Endothelial cell (in vitro differentiated cells): ENCODE measurements around the gene TUBGCP3. TPM values are rescaled to one million over a fixed set of nuclear protein-coding genes. Genes with fewer than 3 reads are reported as not detected.

ENCODE experiments used
- DNase-seq: peaks from one replicate; pipeline ENCODE4 v3.0.0; 2021; ENCODE audit warnings: low spot score
- H3K27ac Mint-ChIP-seq: one replicate; pipeline ENCODE4 v1.8.0; 2021; ENCODE audit warnings: mixed read lengths, inconsistent platforms; ENCODE audit not compliant: unreplicated experiment
- H3K27me3 Mint-ChIP-seq: one replicate; pipeline ENCODE4 v1.8.0; 2021; ENCODE audit warnings: mild to moderate bottlenecking, moderate library complexity, mixed read lengths, inconsistent platforms; ENCODE audit not compliant: unreplicated experiment
- H3K36me3 Mint-ChIP-seq: one replicate; pipeline ENCODE4 v1.8.0; 2021; ENCODE audit warnings: mild to moderate bottlenecking, low read depth, mixed read lengths, inconsistent platforms; ENCODE audit not compliant: unreplicated experiment
- H3K4me1 Mint-ChIP-seq: one replicate; pipeline ENCODE4 v1.8.0; 2021; ENCODE audit warnings: mild to moderate bottlenecking, mixed read lengths, inconsistent platforms; ENCODE audit not compliant: unreplicated experiment
- H3K4me3 Mint-ChIP-seq: one replicate; pipeline ENCODE4 v1.8.0; 2021; ENCODE audit warnings: mild to moderate bottlenecking, mixed read lengths, inconsistent platforms; ENCODE audit not compliant: unreplicated experiment
- H3K9me3 Mint-ChIP-seq: one replicate; pipeline ENCODE4 v1.8.0; 2021; ENCODE audit warnings: mixed read lengths, inconsistent platforms; ENCODE audit not compliant: unreplicated experiment
- CTCF ChIP-seq: fragments of 200-600 bp; sonication (generic); IDR thresholded peaks from one replicate; pipeline ENCODE4 v1.5.0; 2021; ENCODE audit warnings: antibody characterized with exemption; ENCODE audit not compliant: unreplicated experiment
- total RNA-seq: library from RNA; stranded (reverse); fragmentation: NEBNext Ultra II Directional; extraction: Animal tissue kit (Norgen Biotek cat#: 25700); gene quantifications from one replicate; pipeline ENCODE4 v1.2.1, GENCODE V29; 2021; ENCODE audit not compliant: unreplicated experiment

TUBGCP3 gene
- total RNA-seq, 1 donor from 2014 or later, result 26.8 TPM

DNA sequence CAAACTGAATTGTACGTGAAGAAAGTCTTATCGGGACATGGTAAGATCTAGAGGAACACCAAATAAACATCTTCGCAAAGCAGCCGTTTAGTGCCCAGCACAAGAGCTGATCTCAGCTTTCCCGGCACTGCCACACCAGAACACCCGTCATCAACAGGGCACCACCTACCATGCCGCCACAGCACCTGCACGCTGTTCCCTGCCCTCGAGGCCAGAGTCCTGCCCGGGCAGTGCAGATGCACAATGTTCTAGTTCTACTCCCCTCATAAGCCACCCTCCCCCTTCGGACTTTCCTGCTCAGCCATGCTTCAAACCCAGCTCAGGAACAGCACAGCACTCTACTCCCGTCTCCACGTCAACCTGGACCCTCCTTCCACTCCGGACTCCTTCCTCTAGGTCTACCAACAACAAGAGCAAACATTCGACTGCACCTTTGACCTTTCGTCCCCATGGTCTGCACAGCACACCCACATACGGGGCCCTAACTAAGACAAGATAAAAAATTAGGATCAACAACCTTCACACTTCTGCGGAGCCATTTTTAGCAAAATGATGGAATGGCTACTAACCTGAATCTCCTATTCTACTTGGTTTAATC is 25.1 kb downstream of the TUBGCP3 start:
- DNase-seq, result no peak
- Mint-ChIP-seq H3K27me3 (peaks cover 4% of the 10 kb centered on the region), H3K4me1 (peaks cover 21% of the 10 kb centered on the region), H3K27ac (peak overlapping the region; percentile 11), H3K36me3 (peaks cover 19% of the 10 kb centered on the region), H3K9me3 (no peaks in the 10 kb centered on the region), H3K4me3 (peak overlapping the region; percentile 16)
- no peak for TF ChIP-seq CTCF

GRCh38 chr13:112562254-112562653 is 25.7 kb downstream of the TUBGCP3 start:
- no peak for DNase-seq
- Mint-ChIP-seq H3K9me3 (no peaks in the 10 kb centered on the region), H3K4me1 (peaks cover 21% of the 10 kb centered on the region), H3K36me3 (peaks cover 18% of the 10 kb centered on the region), H3K4me3 (no peak overlapping the region), H3K27ac (peak overlapping the region; percentile 64), H3K27me3 (peaks cover 4% of the 10 kb centered on the region)
- no peak for TF ChIP-seq CTCF

DNA sequence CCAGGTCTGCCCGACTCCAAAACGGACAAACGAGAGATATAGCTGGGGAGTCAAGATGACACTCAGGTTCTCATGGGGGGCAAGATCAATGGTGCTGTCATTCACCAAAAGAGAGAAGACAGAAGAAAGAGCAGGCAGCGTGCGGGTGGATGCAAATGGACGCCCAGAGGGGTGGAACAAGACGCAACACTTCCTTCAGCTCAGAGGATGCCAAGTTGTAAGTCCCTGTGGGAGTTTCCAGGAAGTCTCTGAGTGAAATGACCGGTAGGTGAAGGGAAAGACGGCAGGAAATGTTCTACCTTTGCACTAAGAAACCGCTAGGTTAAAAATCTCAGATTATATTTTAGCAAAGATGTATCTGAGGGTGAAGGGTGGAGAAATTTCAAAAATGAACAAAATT is 26.5 kb downstream of the TUBGCP3 start:
- H3K4me3 Mint-ChIP-seq, result no peak overlapping the region
- H3K27ac Mint-ChIP-seq, result peak overlapping the region; percentile 64
- DNase-seq, result no peak
- H3K4me1 Mint-ChIP-seq, result peaks cover 21% of the 10 kb centered on the region
- TF ChIP-seq CTCF, result no peak
- no peaks in the 10 kb centered on the region for H3K9me3 Mint-ChIP-seq
- H3K27me3 Mint-ChIP-seq, result peaks cover 4% of the 10 kb centered on the region
- peaks cover 16% of the 10 kb centered on the region for H3K36me3 Mint-ChIP-seq

DNA sequence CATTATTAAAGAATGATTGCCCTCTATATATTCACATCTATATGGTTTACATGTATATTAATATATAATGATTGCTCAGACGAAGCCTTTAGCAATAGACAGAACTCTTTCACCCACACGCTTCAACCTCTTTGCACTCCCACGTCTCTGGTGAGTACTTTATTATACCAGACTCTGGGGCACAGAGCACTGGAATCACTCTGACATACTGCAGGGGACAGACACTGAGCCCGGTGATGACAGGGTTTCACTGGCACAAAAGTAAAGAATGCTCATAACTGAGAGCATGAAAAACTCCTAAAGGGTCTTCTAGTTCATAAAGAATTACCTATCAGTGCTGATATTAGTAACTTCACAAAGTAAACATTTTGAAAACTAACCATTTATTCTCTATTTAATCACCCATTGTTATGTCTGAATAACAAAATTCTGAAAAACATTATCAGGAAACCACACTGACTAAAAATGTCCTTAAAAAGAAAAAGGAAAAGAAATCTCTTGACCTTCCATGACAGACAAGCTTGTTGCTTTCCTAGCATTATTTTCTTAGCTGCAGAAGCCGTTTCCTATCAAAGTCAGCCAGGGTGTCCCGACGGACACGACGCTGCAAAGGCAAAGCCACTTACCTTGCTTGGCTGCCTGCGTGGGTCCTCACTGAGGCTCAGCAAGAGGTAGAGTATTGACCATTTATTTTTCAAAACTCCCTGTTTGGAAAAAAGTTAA is 29.1 kb downstream of the TUBGCP3 start:
- peaks cover 32% of the 10 kb centered on the region for H3K36me3 Mint-ChIP-seq
- H3K9me3 Mint-ChIP-seq, result no peaks in the 10 kb centered on the region
- no peak overlapping the region for H3K4me3 Mint-ChIP-seq
- no peak for TF ChIP-seq CTCF
- no peak overlapping the region for H3K27ac Mint-ChIP-seq
- DNase-seq, result no peak
- H3K4me1 Mint-ChIP-seq, result peaks cover 21% of the 10 kb centered on the region
- peaks cover 4% of the 10 kb centered on the region for H3K27me3 Mint-ChIP-seq

DNA sequence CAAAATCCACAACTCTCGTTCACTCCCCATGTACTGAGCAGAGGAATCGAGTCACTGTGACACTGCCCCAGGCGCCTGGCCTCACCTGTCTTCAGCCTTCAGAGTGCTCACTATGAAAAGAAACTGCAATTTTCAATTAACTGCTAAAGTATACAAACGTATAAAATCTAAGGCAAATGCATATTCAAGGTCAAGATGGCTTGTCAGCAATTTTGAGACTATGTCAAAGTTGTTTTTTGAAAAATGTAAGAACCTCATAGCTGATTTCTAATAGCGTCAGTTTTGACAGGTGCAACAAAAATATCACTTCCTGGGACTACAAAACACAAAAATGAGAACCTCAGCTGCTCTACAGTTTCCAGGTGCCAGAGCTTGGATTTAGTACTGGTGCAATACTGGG is 31.4 kb downstream of the TUBGCP3 start:
- no peaks in the 10 kb centered on the region for H3K9me3 Mint-ChIP-seq
- DNase-seq, result no peak
- peaks cover 4% of the 10 kb centered on the region for H3K27me3 Mint-ChIP-seq
- TF ChIP-seq CTCF, result no peak
- peaks cover 38% of the 10 kb centered on the region for H3K36me3 Mint-ChIP-seq
- H3K4me3 Mint-ChIP-seq, result no peak overlapping the region
- H3K4me1 Mint-ChIP-seq, result peaks cover 13% of the 10 kb centered on the region
- H3K27ac Mint-ChIP-seq, result no peak overlapping the region
